Liver (tissue), 9 donors: ENCODE data around the gene CBFA2T2. TPM values are rescaled to one million over a fixed set of nuclear protein-coding genes. Genes with fewer than 3 reads are reported as not detected.

ENCODE experiments used
- DNase-seq: peaks from one replicate; pipeline ENCODE4 v3.0.0-alpha.2; 2017; ENCODE audit warnings: low spot score
- H3K27ac ChIP-seq, 2 donors: one replicate each; pipeline ENCODE4 v1.7.0; 2013; ENCODE audit warnings: inconsistent platforms in 2 of 2, low read length in 2 of 2, control low read depth in 1 of 2, low read depth in 1 of 2, mild to moderate bottlenecking in 1 of 2
- H3K27me3 ChIP-seq, 4 donors: one replicate each; pipeline versions ENCODE4 v1.6.1 to v1.7.0; 2013; ENCODE audit warnings: low read length in 3 of 4, inconsistent platforms in 1 of 4, mild to moderate bottlenecking in 1 of 4, moderate library complexity in 1 of 4; ENCODE audit not compliant: control insufficient read depth in 4 of 4, insufficient read depth in 4 of 4
- H3K36me3 ChIP-seq, 4 donors: one replicate each; pipeline versions ENCODE4 v1.6.1 to v1.7.0; 2013; ENCODE audit warnings: low read length in 3 of 4, mild to moderate bottlenecking in 3 of 4, low read depth in 1 of 4, moderate library complexity in 1 of 4; ENCODE audit not compliant: control insufficient read depth in 4 of 4, insufficient read depth in 3 of 4
- H3K4me1 ChIP-seq, 4 donors: one replicate each; pipeline versions ENCODE4 v1.6.1 to v1.7.0; 2013; ENCODE audit warnings: low read length in 3 of 4, mild to moderate bottlenecking in 3 of 4, moderate library complexity in 1 of 4; ENCODE audit not compliant: control insufficient read depth in 4 of 4, insufficient read depth in 4 of 4
- H3K4me3 ChIP-seq, 3 donors: one replicate each; pipeline versions ENCODE4 v1.6.1 to v1.7.0; 2013; ENCODE audit warnings: low read length in 3 of 3, control low read depth in 1 of 3, low read depth in 1 of 3, mild to moderate bottlenecking in 1 of 3
- H3K9ac ChIP-seq, 2 donors: one replicate each; pipeline ENCODE4 v1.7.0; 2013; ENCODE audit warnings: low read length in 2 of 2, mild to moderate bottlenecking in 2 of 2, moderate library complexity in 2 of 2, control low read depth in 1 of 2, low read depth in 1 of 2
- H3K9me3 ChIP-seq, 4 donors: one replicate each; pipeline versions ENCODE4 v1.6.1 to v1.7.0; 2013; ENCODE audit warnings: low read length in 3 of 4; ENCODE audit not compliant: control insufficient read depth in 4 of 4
- EGR1 ChIP-seq, 2 donors: IDR thresholded peaks; 2 replicates each; pipeline ENCODE4 v1.6.1; 2016 to 2018; ENCODE audit warnings: antibody characterized with exemption in 2 of 2, low read depth in 2 of 2
- FOXA1 ChIP-seq: IDR thresholded peaks from 2 replicates; pipeline ENCODE4 v1.6.1; 2016; ENCODE audit warnings: antibody characterized with exemption
- FOXA2 ChIP-seq: IDR thresholded peaks from 2 replicates; pipeline ENCODE4 v1.6.1; 2016; ENCODE audit warnings: antibody characterized with exemption
- GABPA ChIP-seq, 2 donors: IDR thresholded peaks in 1 of 2; conservative IDR thresholded peaks in 1 of 2; 2 replicates each; pipeline ENCODE4 v1.6.1; 2016; ENCODE audit warnings: antibody characterized with exemption in 2 of 2, mild to moderate bottlenecking in 1 of 2, moderate library complexity in 1 of 2
- HNF4A ChIP-seq, 2 donors: conservative IDR thresholded peaks; 2 replicates each; pipeline ENCODE4 v1.6.1; 2016; ENCODE audit warnings: antibody characterized with exemption in 2 of 2, mild to moderate bottlenecking in 2 of 2
- HNF4G ChIP-seq: IDR thresholded peaks from 2 replicates; pipeline ENCODE4 v1.6.1; 2016; ENCODE audit warnings: antibody characterized with exemption
- JUND ChIP-seq, 2 donors: IDR thresholded peaks; 2 replicates each; pipeline ENCODE4 v1.6.1; 2016; ENCODE audit warnings: antibody characterized with exemption in 2 of 2
- MAX ChIP-seq: IDR thresholded peaks from 2 replicates; pipeline ENCODE4 v1.6.1; 2016; ENCODE audit warnings: antibody characterized with exemption
- NR2F2 ChIP-seq: IDR thresholded peaks from 2 replicates; pipeline ENCODE4 v1.6.1; 2016; ENCODE audit warnings: antibody characterized with exemption
- RAD21 ChIP-seq, 2 donors: IDR thresholded peaks; 2 replicates each; pipeline ENCODE4 v1.6.1; 2016; ENCODE audit warnings: antibody characterized with exemption in 2 of 2, mild to moderate bottlenecking in 2 of 2
- RXRA ChIP-seq, 2 donors: IDR thresholded peaks; 2 replicates each; pipeline ENCODE4 v1.6.1; 2017 to 2018; ENCODE audit warnings: antibody characterized with exemption in 2 of 2, mild to moderate bottlenecking in 1 of 2
- SP1 ChIP-seq: IDR thresholded peaks from 2 replicates; pipeline ENCODE4 v1.6.1; 2018; ENCODE audit warnings: antibody characterized with exemption, mild to moderate bottlenecking
- TAF1 ChIP-seq: conservative IDR thresholded peaks from 2 replicates; pipeline ENCODE4 v1.6.1; 2016; ENCODE audit warnings: antibody characterized with exemption, mild to moderate bottlenecking
- YY1 ChIP-seq: IDR thresholded peaks from 2 replicates; pipeline ENCODE4 v1.6.1; 2016; ENCODE audit warnings: antibody characterized with exemption, mild to moderate bottlenecking
- ZBTB33 ChIP-seq: IDR thresholded peaks from 2 replicates; pipeline ENCODE4 v1.6.1; 2016; ENCODE audit warnings: antibody characterized with exemption
- WGBS: extraction: QIAGEN DNeasy Blood & Tissue Kit; methylation state at CpG from one replicate; pipeline ENCODE4 v1.1.7; 2013; 5-methylcytosine and 5-hydroxymethylcytosine counted together
- polyA plus RNA-seq, 2 donors: library from polyadenylated mRNA; stranded (reverse) in 1 of 2; unstranded in 1 of 2; fragments of 200-250 nt in 1 of 2; fragments of >200 nt in 1 of 2; fragmentation: Nextera tagmentation in 1 of 2; extraction: Ambion mirVana in 1 of 2; gene quantifications; one replicate each; pipeline versions ENCODE4 v1.2.1 to v1.2.3, GENCODE V29; 2013 to 2015
- total RNA-seq, 2 donors: library from RNA; depleted of rRNA; stranded (reverse); fragments of >200 nt; gene quantifications; one replicate each; pipeline ENCODE4 v1.2.3, GENCODE V29; 2014
- TF ChIP-seq, protein P1 (sequence below): fragments of 150-350 bp; IDR thresholded peaks from 2 replicates; pipeline ENCODE4 v1.5.1; 2017; ENCODE audit warnings: improper control_type of control experiment, low read depth, low read length; ENCODE audit not compliant: missing input control
- TF ChIP-seq, protein P2 (sequence below): IDR thresholded peaks from 2 replicates; pipeline ENCODE4 v1.6.1; 2016; ENCODE audit warnings: antibody characterized with exemption, mild to moderate bottlenecking
- TF ChIP-seq, protein P3 (sequence below): IDR thresholded peaks from 2 replicates; pipeline ENCODE4 v1.6.1; 2016; ENCODE audit warnings: antibody characterized with exemption
- donor health status: healthy.
- donor health status: healthy.
- donor health status: healthy.
- donor health status: healthy.
- donor health status: healthy.

CBFA2T2 gene
- total and polyA plus RNA-seq, 4 donors: 2.0 to 5.5 (median 5.3) TPM

- no peak overlapping the region for H3K4me3 ChIP-seq
- no peak for DNase-seq
- TF ChIP-seq HNF4A (conservative IDR thresholded peaks at IDR 0.05) (no peak), FOXA2 (no peak), FOXA1 (no peak), SP1 (no peak), JUND (IDR thresholded peaks at IDR 0.05) (no peak), MAX (no peak), NR2F2 (no peak), HNF4G (no peak), RAD21 (IDR thresholded peaks at IDR 0.05) (no peak), GABPA (IDR thresholded peaks at IDR 0.05 in 1 of 2, conservative IDR thresholded peaks at IDR 0.05 in 1 of 2) (no peak), RXRA (IDR thresholded peaks at IDR 0.05) (no peak)
- TF ChIP-seq, protein P1, sequence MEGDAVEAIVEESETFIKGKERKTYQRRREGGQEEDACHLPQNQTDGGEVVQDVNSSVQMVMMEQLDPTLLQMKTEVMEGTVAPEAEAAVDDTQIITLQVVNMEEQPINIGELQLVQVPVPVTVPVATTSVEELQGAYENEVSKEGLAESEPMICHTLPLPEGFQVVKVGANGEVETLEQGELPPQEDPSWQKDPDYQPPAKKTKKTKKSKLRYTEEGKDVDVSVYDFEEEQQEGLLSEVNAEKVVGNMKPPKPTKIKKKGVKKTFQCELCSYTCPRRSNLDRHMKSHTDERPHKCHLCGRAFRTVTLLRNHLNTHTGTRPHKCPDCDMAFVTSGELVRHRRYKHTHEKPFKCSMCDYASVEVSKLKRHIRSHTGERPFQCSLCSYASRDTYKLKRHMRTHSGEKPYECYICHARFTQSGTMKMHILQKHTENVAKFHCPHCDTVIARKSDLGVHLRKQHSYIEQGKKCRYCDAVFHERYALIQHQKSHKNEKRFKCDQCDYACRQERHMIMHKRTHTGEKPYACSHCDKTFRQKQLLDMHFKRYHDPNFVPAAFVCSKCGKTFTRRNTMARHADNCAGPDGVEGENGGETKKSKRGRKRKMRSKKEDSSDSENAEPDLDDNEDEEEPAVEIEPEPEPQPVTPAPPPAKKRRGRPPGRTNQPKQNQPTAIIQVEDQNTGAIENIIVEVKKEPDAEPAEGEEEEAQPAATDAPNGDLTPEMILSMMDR: no peak
- TF ChIP-seq, protein P2, sequence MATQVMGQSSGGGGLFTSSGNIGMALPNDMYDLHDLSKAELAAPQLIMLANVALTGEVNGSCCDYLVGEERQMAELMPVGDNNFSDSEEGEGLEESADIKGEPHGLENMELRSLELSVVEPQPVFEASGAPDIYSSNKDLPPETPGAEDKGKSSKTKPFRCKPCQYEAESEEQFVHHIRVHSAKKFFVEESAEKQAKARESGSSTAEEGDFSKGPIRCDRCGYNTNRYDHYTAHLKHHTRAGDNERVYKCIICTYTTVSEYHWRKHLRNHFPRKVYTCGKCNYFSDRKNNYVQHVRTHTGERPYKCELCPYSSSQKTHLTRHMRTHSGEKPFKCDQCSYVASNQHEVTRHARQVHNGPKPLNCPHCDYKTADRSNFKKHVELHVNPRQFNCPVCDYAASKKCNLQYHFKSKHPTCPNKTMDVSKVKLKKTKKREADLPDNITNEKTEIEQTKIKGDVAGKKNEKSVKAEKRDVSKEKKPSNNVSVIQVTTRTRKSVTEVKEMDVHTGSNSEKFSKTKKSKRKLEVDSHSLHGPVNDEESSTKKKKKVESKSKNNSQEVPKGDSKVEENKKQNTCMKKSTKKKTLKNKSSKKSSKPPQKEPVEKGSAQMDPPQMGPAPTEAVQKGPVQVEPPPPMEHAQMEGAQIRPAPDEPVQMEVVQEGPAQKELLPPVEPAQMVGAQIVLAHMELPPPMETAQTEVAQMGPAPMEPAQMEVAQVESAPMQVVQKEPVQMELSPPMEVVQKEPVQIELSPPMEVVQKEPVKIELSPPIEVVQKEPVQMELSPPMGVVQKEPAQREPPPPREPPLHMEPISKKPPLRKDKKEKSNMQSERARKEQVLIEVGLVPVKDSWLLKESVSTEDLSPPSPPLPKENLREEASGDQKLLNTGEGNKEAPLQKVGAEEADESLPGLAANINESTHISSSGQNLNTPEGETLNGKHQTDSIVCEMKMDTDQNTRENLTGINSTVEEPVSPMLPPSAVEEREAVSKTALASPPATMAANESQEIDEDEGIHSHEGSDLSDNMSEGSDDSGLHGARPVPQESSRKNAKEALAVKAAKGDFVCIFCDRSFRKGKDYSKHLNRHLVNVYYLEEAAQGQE: no peak
- TF ChIP-seq, protein P3, sequence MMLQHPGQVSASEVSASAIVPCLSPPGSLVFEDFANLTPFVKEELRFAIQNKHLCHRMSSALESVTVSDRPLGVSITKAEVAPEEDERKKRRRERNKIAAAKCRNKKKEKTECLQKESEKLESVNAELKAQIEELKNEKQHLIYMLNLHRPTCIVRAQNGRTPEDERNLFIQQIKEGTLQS: no peak
- H3K27me3 ChIP-seq: no peaks in the 10 kb centered on the region
- no peaks in the 10 kb centered on the region for H3K9me3 ChIP-seq
- 96% methylated on average over 12 of the region's 12 CpGs for WGBS
- H3K9ac ChIP-seq: no peak overlapping the region
- H3K4me1 ChIP-seq: peaks cover 0 to 10% (median 9%) of the 10 kb centered on the region in 4 donors
- H3K36me3 ChIP-seq: peaks cover 0 to 2% (median under 1%) of the 10 kb centered on the region in 4 donors
- H3K27ac ChIP-seq: no peak overlapping the region
Measured at GRCh38 chr20:33657704-33658095, 167.8 kb downstream of the CBFA2T2 start.

DNA sequence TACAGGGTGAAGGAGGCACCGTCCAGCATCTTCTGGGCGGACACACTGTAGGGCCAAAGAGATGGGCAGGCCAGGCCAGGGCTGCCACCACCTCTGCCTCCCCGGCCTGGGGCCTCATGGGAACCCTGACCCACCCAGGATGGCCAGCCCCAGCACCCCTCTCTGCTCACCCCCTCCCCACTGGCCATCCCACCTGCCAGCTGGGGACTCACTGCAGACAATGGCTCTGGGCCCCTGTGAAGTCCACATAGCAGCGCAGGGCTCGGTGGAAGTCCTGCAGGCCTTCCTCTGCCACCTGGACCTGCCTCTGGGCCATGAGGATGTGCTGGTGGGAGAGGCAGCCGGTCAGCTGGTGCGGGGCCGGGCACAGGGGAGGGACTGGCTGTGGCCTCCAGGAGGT lies 168.6 kb downstream of the CBFA2T2 start:
- no peak overlapping the region for H3K4me3 ChIP-seq
- peaks cover 3 to 11% (median 9%) of the 10 kb centered on the region in 4 donors for H3K4me1 ChIP-seq
- no peaks in the 10 kb centered on the region for H3K27me3 ChIP-seq
- H3K27ac ChIP-seq: no peak overlapping the region
- 98% methylated on average over 8 of the region's 8 CpGs for WGBS
- no peak for DNase-seq
- no peaks in the 10 kb centered on the region for H3K9me3 ChIP-seq
- H3K9ac ChIP-seq: no peak overlapping the region
- peaks cover 0 to 2% (median under 1%) of the 10 kb centered on the region in 4 donors for H3K36me3 ChIP-seq
- TF ChIP-seq EGR1 (IDR thresholded peaks at IDR 0.05; ENCODE audit: low read depth in 2 of 2) (no peak), MAX (no peak), RAD21 (IDR thresholded peaks at IDR 0.05) (no peak), FOXA2 (no peak), HNF4G (no peak), JUND (IDR thresholded peaks at IDR 0.05) (no peak), GABPA (IDR thresholded peaks at IDR 0.05 in 1 of 2, conservative IDR thresholded peaks at IDR 0.05 in 1 of 2) (no peak), FOXA1 (no peak), TAF1 (no peak), HNF4A (conservative IDR thresholded peaks at IDR 0.05) (no peak), SP1 (no peak), YY1 (no peak), ZBTB33 (no peak), RXRA (IDR thresholded peaks at IDR 0.05) (no peak), NR2F2 (no peak)
- TF ChIP-seq, protein P1: no peak
- TF ChIP-seq, protein P3: no peak
